GM21360 (cell line): ENCODE results near the gene TTC3.
"Not testable (repeated sequence)": the region's sequence is repeated elsewhere in the genome, so short reads cannot be mapped to it uniquely, and the experiment has no call there.

Experiments used
- ATAC-seq: cut with Tn5 transposase; IDR thresholded peaks from one replicate; pipeline ENCODE4 v1.9.1; 2021; ENCODE audit warnings: mild to moderate bottlenecking, moderate library complexity; ENCODE audit not compliant: unreplicated experiment

TTC3 gene

DNA sequence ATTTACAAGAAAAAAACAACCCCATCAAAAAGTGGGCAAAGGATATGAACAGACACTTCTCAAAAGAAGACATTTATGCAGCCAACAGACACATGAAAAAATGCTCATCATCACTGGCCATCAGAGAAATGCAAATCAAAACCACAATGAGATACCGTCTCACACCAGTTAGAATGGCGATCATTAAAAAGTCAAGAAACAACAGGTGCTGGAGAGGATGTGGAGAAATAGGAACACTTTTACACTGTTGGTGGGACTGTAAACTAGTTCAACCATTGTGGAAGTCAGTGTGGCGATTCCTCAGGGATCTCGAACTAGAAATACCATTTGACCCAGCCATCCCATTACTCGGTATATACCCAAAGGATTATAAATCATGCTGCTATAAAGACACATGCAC, 70.3 kb downstream of the TTC3 start:
- not testable (repeated sequence) for ATAC-seq

DNA sequence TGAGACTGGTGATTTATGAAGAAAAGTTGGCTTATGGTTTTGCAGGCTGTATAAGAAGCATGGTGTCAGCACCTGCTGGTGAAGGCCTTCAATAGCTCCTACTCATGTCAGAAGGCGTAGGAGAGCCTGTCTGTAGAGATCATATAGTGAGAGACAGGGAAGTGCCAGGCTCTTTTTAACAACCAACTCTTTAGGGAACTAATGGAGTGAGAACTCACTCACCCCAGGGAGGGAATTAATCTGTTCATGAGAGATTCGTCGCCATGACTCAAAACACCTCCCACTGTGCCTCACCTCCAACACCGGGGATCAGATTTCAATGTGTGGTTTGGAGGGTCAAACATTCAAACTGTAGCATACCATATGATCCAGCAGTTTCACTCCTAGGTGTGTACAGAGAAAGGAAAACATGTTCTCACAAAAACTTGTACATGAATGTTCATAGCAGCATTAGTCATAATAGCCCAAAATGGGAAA, 72.6 kb downstream of the TTC3 start:
- ATAC-seq = no peak

DNA sequence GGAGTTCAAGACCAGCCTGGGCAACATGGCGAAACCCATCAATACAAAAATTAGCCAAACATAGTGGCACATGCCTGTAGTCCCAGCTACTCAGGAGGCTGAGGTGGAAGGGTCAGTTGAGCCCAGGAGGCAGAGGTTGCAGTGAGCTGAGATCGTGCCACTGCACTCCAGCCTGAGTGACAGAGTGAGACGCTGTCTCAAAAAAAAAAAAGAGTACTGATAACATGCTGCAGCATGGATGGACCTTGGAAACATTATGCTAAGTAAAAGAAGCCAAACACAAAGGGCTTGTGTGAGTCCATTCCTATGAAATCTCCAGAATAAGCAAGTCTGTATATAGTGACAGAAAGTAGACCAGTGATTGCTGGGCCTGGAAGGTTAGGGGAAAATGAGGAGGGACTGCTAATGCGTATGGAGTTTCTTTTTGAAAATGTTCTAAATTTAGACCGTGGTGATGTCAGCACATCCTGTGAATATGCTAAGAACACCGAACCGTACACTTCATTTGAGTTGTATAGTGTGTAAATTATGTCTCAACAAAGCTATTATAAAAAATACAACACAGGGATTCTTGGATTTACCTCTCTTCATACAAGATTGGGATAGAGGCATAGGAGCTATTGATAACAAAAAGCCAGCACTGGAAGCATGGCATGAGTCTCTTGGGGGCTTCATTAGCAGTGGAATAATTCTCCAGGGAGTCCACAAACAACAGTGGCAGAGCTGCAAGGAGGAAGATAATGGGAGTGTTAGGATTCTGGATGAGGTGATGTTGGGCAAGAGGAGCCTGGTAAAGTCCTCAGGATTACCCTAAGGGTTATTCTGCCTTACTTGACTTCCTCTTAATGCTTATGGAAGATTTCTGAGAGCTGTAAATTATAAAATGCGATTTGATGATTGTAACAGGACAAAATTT, 73.5 kb downstream of the TTC3 start:
- no peak for ATAC-seq

GRCh38 chr21:37149411-37149810, 76.4 kb downstream of the TTC3 start:
- ATAC-seq = no peak

DNA sequence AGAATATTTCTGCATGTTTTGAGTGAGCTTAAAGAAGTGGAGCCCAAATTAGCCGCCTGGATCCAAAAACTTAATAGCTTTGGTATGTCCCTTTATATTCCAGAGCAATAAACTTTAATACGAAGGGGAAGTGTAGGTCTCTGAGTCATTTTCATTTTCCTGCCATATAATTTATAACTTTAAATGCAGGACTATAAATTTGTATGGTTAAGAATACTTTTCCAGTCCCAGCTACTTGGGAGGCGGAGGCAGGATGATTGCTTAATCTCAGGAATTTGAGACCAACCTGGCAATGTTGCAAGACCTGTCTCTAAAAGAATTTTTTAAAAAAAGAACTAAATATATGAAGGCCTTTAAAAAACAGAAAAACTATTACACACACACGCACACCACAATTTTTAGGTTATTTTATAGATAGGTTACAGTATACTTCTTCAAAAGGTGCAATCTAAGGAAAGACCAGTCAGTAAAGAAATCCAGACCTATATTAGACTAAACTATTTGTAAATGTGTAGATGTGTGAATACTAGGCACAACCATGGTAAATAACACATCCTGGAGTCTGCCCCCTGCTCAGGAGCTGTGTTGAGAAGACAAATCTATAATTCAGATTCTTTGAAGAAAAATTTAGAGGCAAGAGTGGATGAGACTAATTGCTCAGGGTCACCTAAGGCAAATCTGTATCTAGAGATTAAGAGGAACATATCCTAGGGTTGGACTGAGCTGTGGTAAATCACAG, 80.3 kb downstream of the TTC3 start:
- no peak for ATAC-seq

DNA sequence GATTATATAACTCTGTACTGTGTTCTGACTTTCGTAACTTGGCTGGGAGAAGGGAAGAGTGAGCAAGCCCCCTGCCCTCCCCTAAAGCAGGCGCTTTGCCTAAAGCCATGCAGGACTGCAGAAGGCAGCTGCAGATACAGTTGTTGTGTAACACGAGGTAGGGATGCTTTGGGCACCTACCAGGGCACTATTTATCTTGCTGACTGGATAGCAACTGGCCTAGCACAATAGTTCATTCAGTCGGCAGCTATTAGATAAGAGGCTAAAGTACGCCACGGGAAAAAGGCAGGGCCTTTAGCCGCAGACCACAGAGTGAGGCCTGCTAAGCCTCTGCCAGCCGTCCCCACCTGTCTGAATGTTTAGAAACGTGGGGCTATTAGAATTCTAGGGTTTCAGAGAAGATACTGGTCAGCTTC, 80.9 kb downstream of the TTC3 start:
- no peak for ATAC-seq

DNA sequence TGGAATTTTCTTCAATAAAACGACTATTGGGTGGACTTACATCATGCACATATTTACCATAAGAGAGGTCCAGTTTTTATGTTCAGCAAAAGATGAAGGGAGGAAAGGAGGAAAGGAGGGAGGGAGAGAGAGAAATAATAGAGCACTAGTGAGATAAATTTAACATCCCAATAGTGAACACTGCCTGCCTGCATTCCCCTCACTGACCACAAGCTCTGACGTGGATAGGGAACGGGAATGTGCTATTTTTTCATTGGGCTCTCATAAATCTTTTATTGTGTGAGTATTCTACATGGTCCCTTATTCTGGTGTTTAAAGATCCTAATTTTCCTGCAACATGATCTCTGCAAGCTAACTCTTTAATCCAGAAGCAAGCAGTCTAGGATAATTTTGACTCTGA, 82.1 kb downstream of the TTC3 start:
- ATAC-seq = no peak

DNA sequence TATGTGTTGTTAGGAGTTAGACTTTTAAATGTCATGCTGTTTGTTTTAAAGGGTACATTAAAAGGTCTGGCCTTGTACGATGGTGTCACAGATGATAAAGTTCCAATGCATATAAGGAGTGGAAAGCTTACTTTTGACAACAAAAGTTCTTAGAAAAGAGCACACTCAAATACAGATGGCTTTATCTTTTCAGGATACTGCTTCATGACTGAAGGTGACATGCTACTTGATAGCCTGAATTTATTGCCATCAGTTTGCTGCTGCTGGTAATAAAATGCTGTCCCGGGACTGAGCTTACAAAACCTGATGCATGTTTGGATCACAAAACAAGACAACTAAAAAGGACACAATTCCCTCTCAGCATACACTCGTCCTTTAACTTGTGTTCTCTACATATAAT, 84.9 kb downstream of the TTC3 start:
- no peak for ATAC-seq

DNA sequence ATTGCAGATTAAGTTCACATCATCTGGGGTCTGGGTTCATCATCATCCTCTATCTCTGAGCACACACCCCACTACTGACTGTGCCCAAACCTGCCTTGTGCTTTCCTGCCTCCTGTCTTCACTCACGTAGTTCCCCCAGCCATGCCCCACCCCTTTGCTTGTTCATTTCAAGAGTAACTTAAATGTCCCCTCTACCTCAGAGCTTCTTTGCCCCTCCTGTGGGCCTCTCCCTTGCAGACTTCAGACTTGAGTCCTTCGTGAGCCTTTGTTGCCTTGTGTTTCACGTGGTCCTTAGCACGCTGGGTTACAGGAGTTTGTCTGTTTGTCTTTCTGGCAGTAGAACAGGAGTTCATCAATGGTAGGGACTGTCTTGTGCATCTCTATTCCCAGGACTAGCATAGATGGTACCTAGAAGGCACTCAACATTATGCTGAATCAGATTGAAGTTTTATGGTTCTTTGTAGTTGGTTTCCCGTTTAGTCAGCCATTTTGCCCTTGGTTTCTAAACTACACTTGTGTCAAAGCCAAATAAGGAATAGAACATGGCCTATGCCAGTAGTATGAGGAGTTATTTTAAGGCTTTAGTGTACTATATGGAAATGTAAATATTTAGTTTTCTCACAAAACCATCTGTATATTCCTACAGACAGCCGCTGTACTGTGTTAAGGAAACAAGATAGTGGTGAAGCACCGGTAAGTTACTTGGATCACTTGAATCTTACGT, 86.2 kb downstream of the TTC3 start:
- no peak for ATAC-seq

- ATAC-seq = no peak
These were observed 86.9 kb downstream of the TTC3 start for GRCh38 chr21:37159949-37160348.

GRCh38 chr21:37164742-37165141, 91.7 kb downstream of the TTC3 start:
- no peak for ATAC-seq

GRCh38 chr21:37165586-37165985, 92.5 kb downstream of the TTC3 start:
- no peak for ATAC-seq

- ATAC-seq = no peak
These were observed 93.7 kb downstream of the TTC3 start for GRCh38 chr21:37166733-37167132.

DNA sequence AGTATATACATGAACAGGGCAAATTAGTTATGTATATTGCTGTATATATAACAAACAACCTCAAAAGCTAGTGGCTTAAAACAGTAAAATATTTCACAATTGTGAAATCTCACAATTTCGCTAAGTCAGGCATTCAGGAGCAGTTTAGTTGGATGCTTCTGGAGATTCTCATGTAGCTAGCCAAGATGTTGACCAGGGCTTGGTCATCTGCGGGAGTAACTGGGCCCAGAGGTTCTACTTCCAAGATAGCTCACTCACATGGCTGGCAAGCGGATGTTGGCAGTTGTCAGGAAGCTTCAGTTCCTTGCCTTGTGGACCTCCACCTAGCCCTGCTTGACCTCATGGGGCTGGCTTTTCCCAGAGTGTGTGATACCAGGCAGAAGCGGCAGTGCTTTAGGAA, 95.6 kb downstream of the TTC3 start:
- ATAC-seq = no peak

DNA sequence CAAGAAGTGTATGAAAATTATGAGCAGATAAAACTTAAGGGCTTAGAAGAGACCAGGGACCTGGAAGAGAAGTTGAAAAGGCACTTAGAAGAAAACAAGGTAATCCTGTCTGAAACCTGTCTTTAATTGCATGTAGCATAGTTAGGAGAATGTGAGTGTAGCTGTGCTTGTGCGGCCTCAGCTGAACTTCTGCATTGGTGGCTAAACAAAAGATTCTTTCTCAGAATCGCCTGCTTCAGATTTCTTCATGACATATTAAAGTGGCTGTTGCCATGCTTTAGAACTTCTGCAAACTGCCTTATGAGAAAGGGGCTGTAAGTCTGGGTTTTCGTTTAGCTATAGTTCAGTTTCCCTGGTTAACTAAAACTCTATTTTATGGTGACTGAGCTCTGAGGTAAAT, 99.6 kb downstream of the TTC3 start:
- ATAC-seq = no peak

DNA sequence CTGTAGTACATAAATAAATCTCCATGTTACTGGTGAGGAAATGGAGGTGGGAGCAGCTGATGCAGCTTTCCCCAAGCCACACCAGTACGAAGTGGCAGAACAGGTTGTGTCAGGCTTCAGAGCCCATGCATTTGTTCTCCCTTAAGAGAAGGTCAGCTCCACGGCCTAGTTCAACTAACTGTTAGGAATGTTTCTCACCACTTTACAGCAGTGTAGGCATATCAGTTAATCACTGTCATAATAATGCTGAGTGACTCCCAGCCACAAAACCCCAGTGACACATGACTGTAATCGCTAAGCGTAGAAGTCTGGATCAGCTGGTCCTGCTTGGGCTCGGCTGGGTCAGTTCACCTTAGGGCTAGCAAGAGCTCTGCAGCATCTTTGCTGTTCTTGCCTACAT, 103.7 kb downstream of the TTC3 start:
- no peak for ATAC-seq

DNA sequence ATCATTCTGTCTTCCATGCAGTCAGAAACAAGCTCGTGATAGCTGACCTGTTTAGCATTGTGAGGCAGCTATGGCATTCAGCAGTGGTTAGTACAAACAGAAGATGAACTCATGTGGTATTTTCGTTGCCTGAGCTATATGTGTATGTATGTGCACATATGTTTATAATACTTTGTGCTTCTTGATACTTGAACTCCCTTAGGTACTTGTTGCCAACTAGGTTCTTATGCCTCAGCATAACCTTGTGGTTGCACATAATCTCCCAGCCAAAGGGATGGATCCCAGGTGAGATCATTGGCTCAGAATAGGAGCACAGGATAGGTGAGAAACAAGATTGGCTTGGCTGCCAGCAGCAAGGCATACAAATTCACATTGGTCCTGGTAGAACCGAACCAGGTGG, 108.0 kb downstream of the TTC3 start:
- no peak for ATAC-seq

- no peak for ATAC-seq
These were observed 109.2 kb downstream of the TTC3 start for GRCh38 chr21:37182222-37182621.

GRCh38 chr21:37183749-37184148, 110.7 kb downstream of the TTC3 start:
- ATAC-seq = no peak

DNA sequence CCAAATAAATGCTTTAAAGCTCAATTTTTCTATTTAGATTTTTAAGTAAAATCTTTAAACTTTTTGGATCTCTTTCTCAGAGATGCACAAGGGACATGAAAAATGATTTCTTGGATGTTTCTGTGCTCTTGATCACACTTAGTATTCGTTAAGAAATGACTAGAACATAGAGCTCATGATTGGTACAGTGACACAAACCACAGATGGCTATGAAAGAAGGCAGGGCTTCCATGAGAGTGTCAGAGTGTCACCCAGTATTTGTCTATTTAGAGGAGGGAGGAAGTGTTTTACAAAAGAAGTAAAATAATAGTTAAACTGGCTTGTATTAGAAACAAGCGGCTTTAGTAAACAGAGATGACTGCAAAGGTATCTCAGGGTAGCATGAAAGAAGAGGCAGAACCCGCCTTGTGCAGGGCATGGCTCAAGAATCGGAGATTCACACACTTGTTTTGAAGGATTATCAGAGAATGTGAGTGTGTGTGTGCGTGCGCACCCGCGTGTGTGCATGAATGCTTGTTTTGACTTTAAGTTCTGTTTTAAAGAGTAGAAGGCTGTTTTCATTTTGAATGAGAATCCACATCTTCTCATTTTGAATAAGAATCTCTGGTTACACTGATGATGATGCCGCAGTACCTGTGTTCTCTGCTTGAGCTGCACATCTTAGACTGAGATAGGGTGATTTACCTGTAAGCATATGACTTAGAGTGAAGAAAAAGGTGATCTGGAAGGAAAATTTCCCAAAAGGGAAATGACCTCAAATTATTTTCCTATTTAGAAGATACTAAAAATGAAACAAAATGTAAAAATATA, 111.9 kb downstream of the TTC3 start:
- no peak for ATAC-seq

GRCh38 chr21:37186983-37187382, 113.9 kb downstream of the TTC3 start:
- ATAC-seq = no peak
